Right cardiac atrium (tissue), 5 donors: Measurements from ENCODE around the gene PFKM. TPM values are rescaled to one million over a fixed set of nuclear protein-coding genes. Genes with fewer than 3 reads are reported as not detected.

Experiments
- ATAC-seq, 2 donors: fragments of 200-7000 bp; cut with Tn5 transposase; one replicate each; pipeline versions ENCODE4 v1.8.0 to v1.9.1; 2020; ENCODE audit warnings: moderate library complexity in 2 of 2, mild to moderate bottlenecking in 1 of 2
- DNase-seq, 3 donors: peaks; one replicate each; pipeline ENCODE4 v3.0.0-alpha.2; 2020
- H3K27ac ChIP-seq: one replicate; pipeline ENCODE4 v1.5.1; 2013; ENCODE audit warnings: mild to moderate bottlenecking, low read length, control low read depth, moderate library complexity
- H3K27me3 ChIP-seq: one replicate; pipeline ENCODE4 v1.6.1; 2013; ENCODE audit not compliant: control insufficient read depth, insufficient read depth
- H3K4me1 ChIP-seq: one replicate; pipeline ENCODE4 v1.6.1; 2013; ENCODE audit warnings: low read length; ENCODE audit not compliant: control insufficient read depth, insufficient read depth
- H3K4me3 ChIP-seq: one replicate; pipeline ENCODE4 v1.5.1; 2013; ENCODE audit warnings: low read length, control low read depth
- H3K9me3 ChIP-seq: one replicate; pipeline ENCODE4 v1.6.1; 2013; ENCODE audit warnings: low read length; ENCODE audit not compliant: control insufficient read depth
- WGBS: extraction: QIAGEN DNeasy Blood & Tissue Kit; methylation state at CpG from one replicate; pipeline ENCODE4 v1.1.7; 2013; 5-methylcytosine and 5-hydroxymethylcytosine counted together
- intact Hi-C, 4 donors: fragments of 100-400 bp; cut with DNase I; formaldehyde crosslinking; loops; one replicate each; pipeline versions ENCODE4 v1.11.0 to v1.14.0; 2022 to 2023
- polyA plus RNA-seq: library from polyadenylated mRNA; stranded (reverse); fragments of 200-250 nt; gene quantifications from one replicate; pipeline ENCODE4 v1.2.3, GENCODE V29; 2013
- total RNA-seq, 4 donors: library from RNA; stranded (reverse); fragmentation: NEBNext Ultra II Directional; extraction: Animal tissue kit (Norgen Biotek cat#: 25700); gene quantifications; one replicate each; pipeline ENCODE4 v1.2.1, GENCODE V29; 2021
- donor health status: healthy with polysubstance abuse.
- donor health status: DM: no; HTN: yes; CAD: no.
- donor health status: DM: no; HTN: no; CAD: no.
- donor health status: DM: no; HTN: yes; CAD: no; lungs with severe emphysema.
- donor health status: DM: yes; HTN: yes; CAD: no.

The PFKM gene
- total and polyA plus RNA-seq, 5 donors, result 204 to 429 (median 342) TPM

GRCh38 chr12:48080821-48081220 is 38.3 kb upstream of the PFKM start:
- 96% methylated on average over 3 of the region's 3 CpGs for WGBS
- no peak for DNase-seq
- Histone ChIP-seq H3K27ac (no peak overlapping the region), H3K9me3 (no peaks in the 10 kb centered on the region), H3K4me1 (no peaks in the 10 kb centered on the region), H3K4me3 (no peak overlapping the region), H3K27me3 (no peaks in the 10 kb centered on the region)
- ATAC-seq, result no peak
- intact Hi-C loops, result loop anchor here in 3 of 4 donors (5.0 kb wide), 2 partner anchors 81 to 86 kb away; no protein-coding TSS in a partner anchor

DNA sequence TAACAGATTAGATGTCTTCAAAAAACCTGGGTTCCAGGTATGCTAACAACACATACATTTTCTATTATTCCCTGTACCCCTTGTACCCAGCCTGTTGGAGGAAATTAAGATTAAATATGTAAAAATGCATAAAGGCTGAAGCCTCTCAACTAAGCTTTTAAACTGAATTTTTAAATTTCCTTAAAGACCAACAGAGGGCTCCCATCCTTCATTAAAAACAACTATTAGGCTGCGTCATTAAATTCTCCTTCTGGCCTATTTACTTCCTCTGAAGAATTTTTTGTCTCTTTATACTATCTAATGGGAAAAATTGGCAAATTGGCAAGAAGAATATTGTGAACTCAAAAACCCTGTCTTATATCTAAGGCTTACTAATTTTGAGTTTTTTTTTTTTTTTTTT is 35.1 kb upstream of the PFKM start:
- Histone ChIP-seq H3K27me3 (no peaks in the 10 kb centered on the region), H3K9me3 (no peaks in the 10 kb centered on the region), H3K4me3 (no peak overlapping the region), H3K4me1 (no peaks in the 10 kb centered on the region), H3K27ac (no peak overlapping the region)
- intact Hi-C loops, result loop anchor here in 3 of 4 donors (5.0 kb wide), 2 partner anchors 78 to 83 kb away; no protein-coding TSS in a partner anchor
- no peak for ATAC-seq
- WGBS, result 19% methylated on average over 1 of the region's 1 CpG
- no peak for DNase-seq

- Histone ChIP-seq H3K4me1 (no peaks in the 10 kb centered on the region), H3K27me3 (no peaks in the 10 kb centered on the region), H3K4me3 (no peak overlapping the region), H3K27ac (no peak overlapping the region), H3K9me3 (no peaks in the 10 kb centered on the region)
- WGBS, result 90% methylated on average over 12 of the region's 12 CpGs
- DNase-seq (no peak), ATAC-seq (no peak)
- intact Hi-C loops, result loop anchor here (5.0 kb wide), 2 partner anchors 77 to 82 kb away; no protein-coding TSS in a partner anchor
Observed at GRCh38 chr12:48084841-48085460, 34.2 kb upstream of the PFKM start.

- 87% methylated on average over 3 of the region's 3 CpGs for WGBS
- ATAC-seq (no peak), DNase-seq (no peak)
- Histone ChIP-seq H3K4me3 (no peak overlapping the region), H3K9me3 (no peaks in the 10 kb centered on the region), H3K27me3 (no peaks in the 10 kb centered on the region), H3K4me1 (no peaks in the 10 kb centered on the region), H3K27ac (no peak overlapping the region)
- intact Hi-C loops, result loop anchor here in 1 of 4 donors (5.0 kb wide), 1 partner anchor 76 kb away; no protein-coding TSS in a partner anchor
Observed at GRCh38 chr12:48086327-48086726, 32.8 kb upstream of the PFKM start.

DNA sequence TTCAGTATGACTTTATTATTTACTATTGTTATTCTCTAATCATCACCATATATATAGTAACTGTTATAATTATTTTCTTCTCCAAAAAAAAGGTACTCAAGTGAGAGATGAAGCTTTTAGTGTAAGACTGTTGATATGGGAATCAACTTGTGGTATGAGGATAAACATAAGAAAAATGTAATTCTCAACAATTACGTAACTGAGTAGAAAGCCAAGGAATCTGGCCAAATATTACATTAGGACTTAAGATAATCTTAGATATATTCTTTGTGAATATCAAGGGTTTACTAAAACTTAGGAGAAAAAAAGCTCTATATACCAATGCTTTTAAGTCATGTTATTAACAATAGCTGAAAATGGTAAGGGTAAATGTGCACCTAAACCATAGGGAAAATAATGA is 26.6 kb upstream of the PFKM start:
- intact Hi-C loops, result no loop called here
- ATAC-seq, result no peak
- H3K4me1 ChIP-seq, result no peaks in the 10 kb centered on the region
- H3K27me3 ChIP-seq, result no peaks in the 10 kb centered on the region
- 80% methylated on average over 1 of the region's 1 CpG for WGBS
- no peaks in the 10 kb centered on the region for H3K9me3 ChIP-seq
- no peak overlapping the region for H3K27ac ChIP-seq
- no peak for DNase-seq
- no peak overlapping the region for H3K4me3 ChIP-seq

- Histone ChIP-seq H3K9me3 (no peaks in the 10 kb centered on the region), H3K27ac (no peak overlapping the region)
Observed at GRCh38 chr12:48104531-48104930, 14.6 kb upstream of the PFKM start.

DNA sequence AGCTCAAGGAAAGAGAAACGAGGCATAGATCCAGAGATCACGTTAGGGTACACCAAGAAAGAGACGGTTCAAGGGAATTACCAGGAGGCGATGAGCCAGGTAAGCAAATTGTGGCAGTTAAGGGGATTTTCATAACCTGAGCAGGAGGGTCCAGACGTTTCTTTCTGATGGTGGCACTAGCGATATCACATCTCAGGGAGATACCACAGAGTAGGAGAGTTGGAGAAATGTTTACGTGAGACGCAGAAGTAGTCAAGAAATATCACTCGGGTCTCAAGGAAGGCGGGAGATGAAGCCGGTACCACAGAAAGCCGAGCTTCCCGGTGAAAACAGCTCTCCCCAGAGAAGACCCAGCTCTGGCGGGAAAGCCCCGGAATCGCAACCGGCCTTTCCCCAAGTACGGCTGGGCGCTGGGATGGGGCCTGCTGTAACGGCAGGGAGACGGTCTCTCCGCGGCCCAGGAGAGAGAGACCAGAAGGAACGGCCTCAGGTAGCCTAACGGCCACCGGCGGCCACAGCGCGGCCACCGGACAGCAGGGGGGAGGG is 13.8 kb upstream of the PFKM start:
- no peak for ATAC-seq
- H3K9me3 ChIP-seq, result no peaks in the 10 kb centered on the region
- DNase-seq, result no peak
- intact Hi-C loops, result loop anchor here in 1 of 4 donors (10.0 kb wide), 1 partner anchor 49 kb away; the partner anchor contains the start of gene ASB8
- under 1% methylated on average over 30 of the region's 30 CpGs for WGBS
- no peaks in the 10 kb centered on the region for H3K27me3 ChIP-seq
- peak overlapping the region; percentile 95 for H3K4me3 ChIP-seq
- H3K27ac ChIP-seq, result peak overlapping the region; percentile 99
- H3K4me1 ChIP-seq, result peaks cover 3% of the 10 kb centered on the region

More at GRCh38 chr12:48104531-48104930, 14.6 kb upstream of the PFKM start:
- no peak for ATAC-seq
- Histone ChIP-seq H3K4me3 (peak overlapping the region; percentile 95), H3K4me1 (peaks cover 3% of the 10 kb centered on the region), H3K27me3 (no peaks in the 10 kb centered on the region)
- no peak for DNase-seq
- WGBS, result 65% methylated on average over 4 of the region's 4 CpGs
- intact Hi-C loops, result loop anchor here in 1 of 4 donors (10.0 kb wide), 1 partner anchor 50 kb away; the partner anchor contains the start of gene ASB8

GRCh38 chr12:48105867-48106680 is 13.1 kb upstream of the PFKM start, which contains the start of gene SENP1:
TSS of gene SENP1 (minus strand) at chr12:48106079. CDS start at chr12:48101472, 4,607 bp downstream.
- WGBS, result under 1% methylated on average over 53 of the region's 53 CpGs
- ATAC-seq, result peak; percentile 96 to 98
- intact Hi-C loops, result loop anchor here in 1 of 4 donors (10.0 kb wide), 1 partner anchor 49 kb away; the partner anchor contains the start of gene ASB8
- DNase-seq, result peak; percentile 91 to 96 (median 95)
- H3K27ac ChIP-seq, result peak within 1 kb of the TSS; percentile 99
- H3K4me3 ChIP-seq, result peak within 1 kb of the TSS; percentile 95
- no peaks in the 10 kb centered on the region for H3K9me3 ChIP-seq
- H3K4me1 ChIP-seq, result peaks cover 3% of the 10 kb centered on the region
- no peaks in the 10 kb centered on the region for H3K27me3 ChIP-seq

DNA sequence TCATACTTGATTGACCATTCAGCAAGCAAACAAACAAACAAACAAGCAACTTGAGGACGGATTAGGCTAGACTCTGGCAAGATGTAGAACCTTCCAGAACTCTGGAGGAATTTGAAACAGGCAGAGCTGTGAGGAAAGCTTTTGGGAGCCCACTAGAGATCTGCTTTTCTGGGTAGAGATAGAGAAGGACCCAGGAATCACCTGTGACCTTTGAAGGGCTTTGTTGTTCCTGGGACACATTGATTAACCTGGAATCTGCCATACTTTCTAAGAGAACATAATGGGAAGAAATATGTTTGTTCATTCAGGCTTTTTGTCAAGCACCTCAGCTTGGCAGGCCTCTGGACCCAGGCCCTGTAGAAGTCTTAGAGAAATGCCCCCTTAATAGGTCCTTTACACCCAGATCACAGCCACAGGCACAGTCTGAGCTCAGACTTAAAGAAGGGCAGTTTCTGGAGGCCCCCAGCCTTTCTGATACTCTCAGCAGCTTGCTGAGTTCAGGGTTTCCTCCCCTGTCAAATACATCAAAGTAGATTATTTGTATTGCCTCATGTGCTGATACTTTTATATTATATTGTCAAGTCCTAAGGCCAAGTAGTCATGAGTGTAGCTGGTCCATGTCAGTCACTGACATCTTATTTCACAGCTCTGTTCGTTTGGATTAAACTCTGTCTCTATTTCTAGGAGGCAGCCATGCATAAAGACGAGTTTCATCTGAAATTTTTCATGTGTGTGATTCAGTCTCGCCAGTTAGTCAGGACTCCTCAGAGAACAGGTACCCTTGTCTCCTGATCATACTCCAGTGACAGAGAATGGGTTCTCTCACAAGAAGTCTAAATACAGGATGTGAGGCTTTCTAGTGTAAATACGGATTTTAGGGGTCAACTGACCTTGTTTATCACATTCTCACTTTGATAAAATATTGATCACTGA is 12.2 kb upstream of the PFKM start:
- Histone ChIP-seq H3K27me3 (no peaks in the 10 kb centered on the region), H3K4me3 (peak overlapping the region; percentile 95), H3K27ac (peak overlapping the region; percentile 99), H3K9me3 (no peaks in the 10 kb centered on the region), H3K4me1 (peaks cover 3% of the 10 kb centered on the region)
- 72% methylated on average over 5 of the region's 5 CpGs for WGBS
- ATAC-seq (no peak), DNase-seq (no peak)
- intact Hi-C loops, result loop anchor here in 1 of 4 donors (10.0 kb wide), 1 partner anchor 48 kb away; the partner anchor contains the start of gene ASB8

DNA sequence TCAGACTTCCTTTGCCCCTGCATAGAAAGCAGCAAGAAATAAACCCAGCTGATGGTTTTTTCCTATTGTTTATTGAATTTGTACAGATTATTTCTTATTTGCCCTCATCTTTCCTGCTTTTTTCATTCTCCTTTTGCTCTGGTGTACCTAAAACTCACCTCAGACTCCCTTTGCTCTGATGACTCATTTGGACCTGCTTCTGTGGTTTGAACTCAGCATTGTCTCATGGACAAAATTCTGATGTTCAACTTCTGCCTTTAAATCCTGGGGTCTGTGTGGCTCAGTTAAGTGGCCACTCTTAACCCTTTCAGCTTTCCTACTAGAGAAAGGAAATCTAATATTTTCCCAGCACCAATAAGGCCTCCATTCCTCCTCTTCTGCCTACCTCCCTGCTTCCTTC is 9.7 kb upstream of the PFKM start:
- ATAC-seq, result no peak
- intact Hi-C loops, result loop anchor here in 1 of 4 donors (10.0 kb wide), 1 partner anchor 45 kb away; the partner anchor contains the start of gene ASB8

More for the DNA sequence above, 9.7 kb upstream of the PFKM start:
- Histone ChIP-seq H3K4me3 (no peak overlapping the region), H3K27me3 (no peaks in the 10 kb centered on the region), H3K27ac (no peak overlapping the region), H3K9me3 (no peaks in the 10 kb centered on the region), H3K4me1 (peaks cover 2% of the 10 kb centered on the region)
- DNase-seq, result no peak
